Measurements from ENCODE around the gene IL11.

IL11 gene

GRCh38 chr19:55341595-55342531, 28.4 kb downstream of the IL11 start:
- peak overlapping the region; percentile 95; the same call in 1 of the 2 replicates for H3K4me3 ChIP-seq (ENCODE audit: low read depth, low read length)
- TF ChIP-seq CTCF (IDR thresholded peaks at IDR 0.05; ENCODE audit: insufficient read depth, low read depth, low read length, missing control alignments): no peak
- DNase-seq (ENCODE audit: low read depth): no peak

- no peak for TF ChIP-seq CTCF (IDR thresholded peaks at IDR 0.05; ENCODE audit: insufficient read depth, low read depth, low read length, missing control alignments)
- DNase-seq (ENCODE audit: low read depth): peak; percentile 77
- H3K4me3 ChIP-seq (ENCODE audit: low read depth, low read length): peak overlapping the region; percentile 95
Measured at GRCh38 chr19:55341171-55341588, 29.1 kb downstream of the IL11 start.

- H3K4me3 ChIP-seq (ENCODE audit: low read depth, low read length): peak overlapping the region; percentile 95
- TF ChIP-seq CTCF (IDR thresholded peaks at IDR 0.05; ENCODE audit: insufficient read depth, low read depth, low read length, missing control alignments): peak; percentile 14
- DNase-seq (ENCODE audit: low read depth): no peak
Measured at GRCh38 chr19:55340784-55341147, 29.5 kb downstream of the IL11 start.

- TF ChIP-seq CTCF (IDR thresholded peaks at IDR 0.05; ENCODE audit: insufficient read depth, low read depth, low read length, missing control alignments): no peak
- peak; percentile 39 for DNase-seq (ENCODE audit: low read depth)
- peak overlapping the region; percentile 95 for H3K4me3 ChIP-seq (ENCODE audit: low read depth, low read length)
Measured at GRCh38 chr19:55339889-55340783, 30.1 kb downstream of the IL11 start.

- H3K4me3 ChIP-seq (ENCODE audit: low read depth, low read length): peak within 1 kb of the TSS; percentile 95
- peak; percentile 100 for DNase-seq (ENCODE audit: low read depth)
- TF ChIP-seq CTCF (IDR thresholded peaks at IDR 0.05; ENCODE audit: insufficient read depth, low read depth, low read length, missing control alignments): no peak
Measured at GRCh38 chr19:55339105-55339888, 31.0 kb downstream of the IL11 start, which contains the start of gene KMT5C. Gene KMT5C (plus strand): TSS chr19:55339876. CDS start chr19:55341937, 2,061 bp downstream.

GRCh38 chr19:55336101-55336500, 34.2 kb downstream of the IL11 start:
- H3K4me3 ChIP-seq (ENCODE audit: low read depth, low read length): no peak overlapping the region
- no peak for DNase-seq (ENCODE audit: low read depth)
- no peak for TF ChIP-seq CTCF (IDR thresholded peaks at IDR 0.05; ENCODE audit: insufficient read depth, low read depth, low read length, missing control alignments)

Data from GM12865 (cell line).